Heart left ventricle (tissue), 16 donors: ENCODE measurements around the gene FBXO42. TPM values are rescaled to one million over a fixed set of nuclear protein-coding genes. Genes with fewer than 3 reads are reported as not detected.
"Not testable (repeated sequence)": the region's sequence is repeated elsewhere in the genome, so short reads cannot be mapped to it uniquely, and the experiment has no call there.

ENCODE experiments used
- ATAC-seq, 4 donors: fragments of 200-7000 bp; cut with Tn5 transposase; one replicate each; pipeline ENCODE4 v1.9.1; 2020 to 2022; ENCODE audit warnings: moderate library complexity in 4 of 4, mild to moderate bottlenecking in 3 of 4, moderate number of reproducible peaks in 1 of 4
- DNase-seq, 5 donors: peaks; one replicate each; pipeline ENCODE4 v3.0.0-alpha.2; 2020
- H3K27ac ChIP-seq, 12 donors: fragments of 200-600 bp; sonication (generic) in 4 of 12; one replicate each; pipeline versions ENCODE4 v1.5.0 to v1.8.0; 2016 to 2022; ENCODE audit warnings: mild to moderate bottlenecking in 2 of 12
- H3K27me3 ChIP-seq, 9 donors: fragments of 200-600 bp; sonication (generic) in 2 of 9; one replicate each; pipeline versions ENCODE4 v1.5.1 to v1.8.0; 2016 to 2022; ENCODE audit warnings: mild to moderate bottlenecking in 3 of 9
- H3K36me3 ChIP-seq, 9 donors: fragments of 200-600 bp; sonication (generic) in 2 of 9; one replicate each; pipeline versions ENCODE4 v1.5.0 to v1.8.0; 2018 to 2022; ENCODE audit warnings: mild to moderate bottlenecking in 2 of 9
- H3K4me1 ChIP-seq, 12 donors: fragments of 200-600 bp; sonication (generic) in 4 of 12; one replicate each; pipeline versions ENCODE4 v1.5.0 to v1.8.0; 2016 to 2022; ENCODE audit warnings: mild to moderate bottlenecking in 3 of 12
- H3K4me3 ChIP-seq, 12 donors: fragments of 200-600 bp; sonication (generic) in 4 of 12; one replicate each; pipeline versions ENCODE4 v1.5.0 to v1.8.0; 2017 to 2022; ENCODE audit warnings: mild to moderate bottlenecking in 9 of 12, moderate library complexity in 4 of 12
- H3K9me3 ChIP-seq, 12 donors: fragments of 200-600 bp; sonication (generic) in 4 of 12; one replicate each; pipeline versions ENCODE4 v1.5.0 to v1.8.0; 2016 to 2022; ENCODE audit warnings: mild to moderate bottlenecking in 1 of 12
- CTCF ChIP-seq, 12 donors: fragments of 200-600 bp; sonication (generic) in 4 of 12; IDR thresholded peaks; one replicate each; pipeline versions ENCODE4 v1.5.0 to v1.8.0; 2018 to 2022; ENCODE audit warnings: antibody characterized with exemption in 12 of 12, mild to moderate bottlenecking in 5 of 12
- POLR2A ChIP-seq, 2 donors: fragments of 450-650 bp; IDR thresholded peaks; one replicate each; pipeline ENCODE4 v1.6.1; 2017; ENCODE audit warnings: antibody characterized with exemption in 2 of 2, mild to moderate bottlenecking in 2 of 2, moderate library complexity in 2 of 2
- WGBS, 4 donors: extraction: QIAGEN DNeasy Blood & Tissue Kit in 2 of 4; methylation state at CpG; one replicate each; pipeline versions ENCODE4 v1.1.5 to v1.1.7; 2013 to 2018; 5-methylcytosine and 5-hydroxymethylcytosine counted together
- intact Hi-C, 10 donors: fragments of 100-400 bp; cut with DNase I; formaldehyde crosslinking; loops; one replicate each; pipeline versions ENCODE4 v1.11.1 to v1.14.2; 2022
- polyA plus RNA-seq, 2 donors: library from polyadenylated mRNA; stranded (reverse); fragments of 200-250 nt; gene quantifications; one replicate each; pipeline ENCODE4 v1.2.3, GENCODE V29; 2013
- total RNA-seq, 9 donors: library from RNA; depleted of rRNA in 2 of 9; stranded (reverse); fragments of >200 nt in 2 of 9; fragmentation: NEBNext Ultra II Directional in 3 of 9; extraction: Animal tissue kit (Norgen Biotek cat#: 25700) in 3 of 9; gene quantifications; one replicate each; pipeline versions ENCODE4 v1.1.0 to v1.2.4, GENCODE V29; 2016 to 2023
- donor health status: ischemic (EF 13 %, LVEDD 7.1; RV severe dilation, severe dysfunction).
- donor health status: healthy with polysubstance abuse.
- donor health status: DM: no; HTN: yes; CAD: no.
- donor health status: DM: no; HTN: no; CAD: no.
- donor health status: ischemic (EF 25% LVEDD 6.9; RV normal size, moderate dysfunction).
- donor health status: ischemic (EF 25% LVEDD 5.7; RV mildly dilated, moderate dysfunction).
- donor health status: healthy.
- donor health status: DM: yes; HTN: yes; CAD: no.
- donor health status: ischemic (EF 35%, LVEDD 5.7; RV mildly dilated, moderate dysfunction).
- donor health status: nonischemic (EF 11% LVEDD 7.7; RV severe dilation, severe dysfunction).
- donor health status: DM: yes; HTN: yes; CAD: no.
- donor health status: PGD.
- donor health status: ischemic (EF 29% LVEDD 5.4; RV normal size, mild dysfunction).
- donor health status: nonischemic (EF 23%, LVEDD 6.1; RV moderate dilation, normal function).

FBXO42 gene
- total and polyA plus RNA-seq, 11 donors, result 11.0 to 44.4 (median 20.1) TPM

- Histone ChIP-seq H3K36me3 (no peaks in the 10 kb centered on the region), H3K9me3 (no peaks in the 10 kb centered on the region), H3K4me1 (peaks cover 0 to 25% (median 13%) of the 10 kb centered on the region in 12 donors), H3K27ac (peak overlapping the region in 8 of 12 donors; percentile 20 to 76 (median 61)), H3K27me3 (no peaks in the 10 kb centered on the region), H3K4me3 (peak overlapping the region in 4 of 12 donors; percentile 45 to 77 (median 64))
- intact Hi-C loops, result loop anchor here in 1 of 10 donors (10.0 kb wide), 1 partner anchor 137 kb away; the partner anchor contains the start of gene FBXO42
- WGBS, 4 donors, result 77 to 86% (median 82%) methylated on average over 11 to 12 of the region's 12 CpGs
- TF ChIP-seq POLR2A (IDR thresholded peaks at IDR 0.05) (no peak), CTCF (IDR thresholded peaks at IDR 0.05) (no peak)
- DNase-seq (no peak), ATAC-seq (no peak)
Measured at GRCh38 chr1:16218014-16218673, 134.1 kb downstream of the FBXO42 start.

GRCh38 chr1:16217061-16217785 lies 135.1 kb downstream of the FBXO42 start:
- intact Hi-C loops, result loop anchor here in 3 of 10 donors (1.0 to 10.0 kb wide), 3 partner anchors 11 to 138 kb away; partner anchors contain the start of genes CPLANE2 (in 2 of the 3) and FBXO42 (in 1 of the 3)
- H3K4me1 ChIP-seq, result peaks cover 0 to 25% (median 13%) of the 10 kb centered on the region in 12 donors
- peak overlapping the region; percentile 40 to 77 (median 56) for H3K4me3 ChIP-seq
- peak overlapping the region in 10 of 12 donors; percentile 49 to 79 (median 61) for H3K27ac ChIP-seq
- TF ChIP-seq POLR2A (IDR thresholded peaks at IDR 0.05) (peak in 1 of 2 donors; percentile 38), CTCF (IDR thresholded peaks at IDR 0.05) (no peak)
- ATAC-seq (peak; percentile 97 to 99 (median 98)), DNase-seq (peak; percentile 99 to 100 (median 99))
- no peaks in the 10 kb centered on the region for H3K9me3 ChIP-seq
- no peaks in the 10 kb centered on the region for H3K27me3 ChIP-seq
- 1 to 2% (median 2%) methylated on average over 37 to 46 of the region's 46 CpGs for WGBS, 4 donors
- H3K36me3 ChIP-seq, result no peaks in the 10 kb centered on the region

- Histone ChIP-seq H3K27ac (peak overlapping the region in 4 of 12 donors; percentile 58 to 79 (median 62)), H3K36me3 (no peaks in the 10 kb centered on the region), H3K4me1 (peaks cover 0 to 25% (median 13%) of the 10 kb centered on the region in 12 donors), H3K9me3 (no peaks in the 10 kb centered on the region), H3K4me3 (peak overlapping the region; percentile 11 to 77 (median 56)), H3K27me3 (no peaks in the 10 kb centered on the region)
- peak; percentile 17 to 76 (median 64) for ATAC-seq
- TF ChIP-seq POLR2A (IDR thresholded peaks at IDR 0.05) (no peak), CTCF (IDR thresholded peaks at IDR 0.05) (no peak)
- peak; percentile 80 to 93 (median 86) for DNase-seq
- intact Hi-C loops, result loop anchor here in 3 of 10 donors (2.0 to 10.0 kb wide), 2 partner anchors 21 to 139 kb away; partner anchors contain the start of genes CPLANE2 (in 2 of the 3) and FBXO42 (in 1 of the 3)
- 12 to 24% (median 21%) methylated on average over 30 to 33 of the region's 33 CpGs for WGBS, 4 donors
Measured at GRCh38 chr1:16215882-16216753, 136.2 kb downstream of the FBXO42 start.

GRCh38 chr1:16215240-16215639 lies 137.0 kb downstream of the FBXO42 start:
- H3K36me3 ChIP-seq, H3K27ac ChIP-seq, ATAC-seq, H3K9me3 ChIP-seq, H3K27me3 ChIP-seq, H3K4me3 ChIP-seq, DNase-seq: not testable (repeated sequence)
- WGBS, 4 donors, result 94 to 98% (median 97%) methylated on average over 14 of the region's 14 CpGs
- peaks cover 0 to 25% (median 13%) of the 10 kb centered on the region in 12 donors for H3K4me1 ChIP-seq
- intact Hi-C loops, result loop anchor here in 1 of 10 donors (10.0 kb wide), 1 partner anchor 140 kb away; the partner anchor contains the start of gene FBXO42

GRCh38 chr1:16213544-16213943 lies 138.7 kb downstream of the FBXO42 start:
- H3K4me3 ChIP-seq, H3K36me3 ChIP-seq, ATAC-seq, H3K9me3 ChIP-seq, DNase-seq, H3K27ac ChIP-seq, H3K27me3 ChIP-seq: not testable (repeated sequence)
- WGBS, 4 donors, result 93 to 96% (median 95%) methylated on average over 3 of the region's 3 CpGs
- peaks cover 0 to 22% (median 13%) of the 10 kb centered on the region in 12 donors for H3K4me1 ChIP-seq
- intact Hi-C loops, result loop anchor here in 1 of 10 donors (10.0 kb wide), 1 partner anchor 141 kb away; the partner anchor contains the start of gene FBXO42
